HepG2 (cell line): Measurements from ENCODE around the gene MRPS17. TPM values are rescaled to one million over a fixed set of nuclear protein-coding genes. Genes with fewer than 3 reads are reported as not detected.

Source experiments
- ATF7-NPFF ChIP-seq: sonication (generic); formaldehyde crosslinking; IDR thresholded peaks from 2 replicates; pipeline ENCODE4 v1.8.1; 2023; ENCODE audit warnings: mild to moderate bottlenecking, low read depth, missing genetic modification reagents, moderate library complexity
- CENPT ChIP-seq: sonication (generic); formaldehyde crosslinking; IDR thresholded peaks from 2 replicates; pipeline ENCODE4 v1.8.0; 2022; ENCODE audit warnings: low read depth, mild to moderate bottlenecking, moderate library complexity, missing genetic modification reagents
- ETV5 ChIP-seq: IDR thresholded peaks from 2 replicates; pipeline ENCODE4 v1.6.1; 2018; ENCODE audit warnings: missing biosample characterization, missing genetic modification reagents, inconsistent platforms, borderline replicate concordance
- GATAD1 ChIP-seq: IDR thresholded peaks from 2 replicates; pipeline ENCODE4 v1.6.1; 2016; ENCODE audit warnings: missing genetic modification reagents, missing compliant biosample characterization
- HIVEP1 ChIP-seq: sonication (generic); formaldehyde crosslinking; IDR thresholded peaks from 2 replicates; pipeline ENCODE4 v1.4.0; 2020; ENCODE audit warnings: mild to moderate bottlenecking, missing genetic modification reagents
- HOXA3 ChIP-seq: sonication (generic); formaldehyde crosslinking; IDR thresholded peaks from 2 replicates; pipeline ENCODE4 v1.5.0; 2020; ENCODE audit warnings: missing genetic modification reagents
- IRF2 ChIP-seq: IDR thresholded peaks from 2 replicates; pipeline ENCODE4 v1.6.1; 2018; ENCODE audit warnings: missing genetic modification reagents, missing compliant biosample characterization
- LCORL ChIP-seq, 2 experiments: fragments of 450-650 bp in 1 of 2; sonication (generic) in 1 of 2; formaldehyde crosslinking in 1 of 2; IDR thresholded peaks; 2 replicates each; pipeline versions ENCODE4 v1.5.0 to v1.6.1; 2017 to 2020; ENCODE audit warnings: antibody characterized with exemption in 1 of 2, missing genetic modification reagents in 1 of 2
- MIER2 ChIP-seq: IDR thresholded peaks from 2 replicates; pipeline ENCODE4 v1.6.1; 2016; ENCODE audit warnings: missing biosample characterization, missing genetic modification reagents
- MXI1 ChIP-seq: IDR thresholded peaks from 3 replicates; pipeline ENCODE4 v1.6.1; 2012; ENCODE audit warnings: low read depth, low read length, inconsistent platforms, borderline replicate concordance
- NKX3-1 ChIP-seq: sonication (generic); formaldehyde crosslinking; IDR thresholded peaks from 2 replicates; pipeline ENCODE4 v1.5.0; 2020; ENCODE audit warnings: missing genetic modification reagents
- NPAS2 ChIP-seq: sonication (generic); formaldehyde crosslinking; IDR thresholded peaks from 2 replicates; pipeline ENCODE4 v1.8.0; 2022; ENCODE audit warnings: mild to moderate bottlenecking, missing genetic modification reagents, borderline replicate concordance
- ONECUT2 ChIP-seq: sonication (generic); formaldehyde crosslinking; IDR thresholded peaks from 2 replicates; pipeline ENCODE4 v1.4.0; 2020; ENCODE audit warnings: missing genetic modification reagents
- TARDBP ChIP-seq: sonication (generic); formaldehyde crosslinking; IDR thresholded peaks from 2 replicates; pipeline ENCODE4 v1.8.0; 2022; ENCODE audit warnings: mild to moderate bottlenecking, missing genetic modification reagents
- TFDP2 ChIP-seq: sonication (generic); formaldehyde crosslinking; IDR thresholded peaks from 2 replicates; pipeline ENCODE4 v1.4.0; 2020; ENCODE audit warnings: missing genetic modification reagents
- THAP7 ChIP-seq: sonication (generic); formaldehyde crosslinking; IDR thresholded peaks from 2 replicates; pipeline ENCODE4 v1.8.1; 2023; ENCODE audit warnings: mild to moderate bottlenecking, missing genetic modification reagents
- ZBTB1 ChIP-seq: sonication (generic); formaldehyde crosslinking; IDR thresholded peaks from 2 replicates; pipeline ENCODE4 v1.4.0; 2020; ENCODE audit warnings: missing genetic modification reagents, borderline replicate concordance
- ZFP82 ChIP-seq: sonication (generic); formaldehyde crosslinking; IDR thresholded peaks from 2 replicates; pipeline ENCODE4 v1.5.1; 2020; ENCODE audit warnings: mild to moderate bottlenecking, missing genetic modification reagents, borderline replicate concordance
- ZNF121 ChIP-seq: sonication (generic); formaldehyde crosslinking; IDR thresholded peaks from 2 replicates; pipeline ENCODE4 v1.5.0; 2020; ENCODE audit warnings: mild to moderate bottlenecking, missing genetic modification reagents
- ZNF160 ChIP-seq: sonication (generic); formaldehyde crosslinking; IDR thresholded peaks from 2 replicates; pipeline ENCODE4 v1.8.0; 2022; ENCODE audit warnings: mild to moderate bottlenecking, inconsistent platforms, missing genetic modification reagents
- ZNF484 ChIP-seq: sonication (generic); formaldehyde crosslinking; IDR thresholded peaks from 2 replicates; pipeline ENCODE4 v1.5.1; 2020; ENCODE audit warnings: mild to moderate bottlenecking, low read depth, missing genetic modification reagents, borderline replicate concordance
- ZNF788 ChIP-seq: sonication (generic); formaldehyde crosslinking; IDR thresholded peaks from 2 replicates; pipeline ENCODE4 v1.5.0; 2020; ENCODE audit warnings: mild to moderate bottlenecking, missing genetic modification reagents, borderline replicate concordance
- ZNF800 ChIP-seq: sonication (generic); formaldehyde crosslinking; IDR thresholded peaks from 2 replicates; pipeline ENCODE4 v1.4.0; 2020; ENCODE audit warnings: missing genetic modification reagents
- ZNF839 ChIP-seq: sonication (generic); formaldehyde crosslinking; IDR thresholded peaks from 2 replicates; pipeline ENCODE4 v1.4.0; 2020; ENCODE audit warnings: missing genetic modification reagents, mild to moderate bottlenecking, borderline replicate concordance
- polyA plus RNA-seq, 8 experiments: library from polyadenylated mRNA; depleted of rRNA in 3 of 8; stranded (reverse) in 7 of 8; unstranded in 1 of 8; fragments of >200 nt; fragmentation: Illumina TruSeq in 4 of 8; extraction: Trizol in 4 of 8; gene quantifications; 2 replicates each; pipeline versions ENCODE4 v1.2.1 to v1.2.3, GENCODE V29; 2011 to 2016; ENCODE audit warnings: low read depth in 4 of 8, missing spikeins in 1 of 8, mixed read lengths in 1 of 8; ENCODE audit not compliant: insufficient read depth in 1 of 8
- total RNA-seq, 5 experiments: library from RNA; depleted of rRNA; stranded (reverse); fragments of >200 nt; fragmentation: Illumina TruSeq; extraction: Trizol; gene quantifications; 2 replicates each; pipeline ENCODE4 v1.2.3, GENCODE V29; 2016; ENCODE audit warnings: low read depth in 1 of 5
- TF ChIP-seq, protein P1 (sequence below): IDR thresholded peaks from 2 replicates; pipeline ENCODE4 v1.6.1; 2016; ENCODE audit warnings: missing genetic modification reagents, missing compliant biosample characterization

The MRPS17 gene
- total and polyA plus RNA-seq, 2 of the 13 experiments (the other 11 are each of a cell fraction or from before 2014, with no cell fraction given) = 14.9 to 31.3 TPM

GRCh38 chr7:55964261-55965099 lies 12.8 kb downstream of the MRPS17 start, which contains the start of gene NIPSNAP2 (continued):
- TF ChIP-seq ZNF800 (CRISPR knock-in tag) (peak; percentile 68), NKX3-1 (CRISPR knock-in tag) (0 out of 2 replicates have a peak, but pooled peaks have one; percentile 44), NPAS2 (no peak), ZBTB1 (CRISPR knock-in tag) (no peak), HOXA3 (CRISPR knock-in tag) (peak; percentile 55), ETV5 (CRISPR knock-in tag) (peak; percentile 27; the same call in 1 of the 2 replicates), IRF2 (CRISPR knock-in tag) (peak; percentile 23; the same call in 1 of the 2 replicates), ZNF121 (CRISPR knock-in tag) (peak; percentile 85), ZNF484 (CRISPR knock-in tag) (no peak), ONECUT2 (CRISPR knock-in tag) (no peak), ZNF788 (CRISPR knock-in tag) (0 out of 2 replicates have a peak, but pooled peaks have one; percentile 39), TARDBP (peak; percentile 68; the same call in 1 of the 2 replicates), ZNF839 (CRISPR knock-in tag) (no peak), GATAD1 (CRISPR knock-in tag) (0 out of 2 replicates have a peak, but pooled peaks have one; percentile 38), CENPT (CRISPR knock-in tag) (peak; percentile 45; the same call in 1 of the 2 replicates), HIVEP1 (CRISPR knock-in tag) (peak; percentile 36; the same call in 1 of the 2 replicates), MXI1 (peak; percentile 6; the same call in 1 of the 3 replicates), ATF7-NPFF (CRISPR knock-in tag) (peak; percentile 31; the same call in 1 of the 2 replicates), LCORL (IDR thresholded peaks at IDR 0.05) (no peak), LCORL (CRISPR knock-in tag; IDR thresholded peaks at IDR 0.05) (peak; percentile 66; the same call in 1 of the 2 replicates), ZFP82 (CRISPR knock-in tag) (no peak), ZNF160 (CRISPR knock-in tag) (peak; percentile 75), MIER2 (CRISPR knock-in tag) (no peak), TFDP2 (peak; percentile 66; the same call in 1 of the 2 replicates), THAP7 (CRISPR knock-in tag) (0 out of 2 replicates have a peak, but pooled peaks have one; percentile 66)
- TF ChIP-seq, protein P1, sequence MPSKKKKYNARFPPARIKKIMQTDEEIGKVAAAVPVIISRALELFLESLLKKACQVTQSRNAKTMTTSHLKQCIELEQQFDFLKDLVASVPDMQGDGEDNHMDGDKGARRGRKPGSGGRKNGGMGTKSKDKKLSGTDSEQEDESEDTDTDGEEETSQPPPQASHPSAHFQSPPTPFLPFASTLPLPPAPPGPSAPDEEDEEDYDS (CRISPR knock-in tag) = peak; percentile 23; the same call in 1 of the 2 replicates
